ENCODE measurements around the gene CLEC4M.

The CLEC4M gene

DNA sequence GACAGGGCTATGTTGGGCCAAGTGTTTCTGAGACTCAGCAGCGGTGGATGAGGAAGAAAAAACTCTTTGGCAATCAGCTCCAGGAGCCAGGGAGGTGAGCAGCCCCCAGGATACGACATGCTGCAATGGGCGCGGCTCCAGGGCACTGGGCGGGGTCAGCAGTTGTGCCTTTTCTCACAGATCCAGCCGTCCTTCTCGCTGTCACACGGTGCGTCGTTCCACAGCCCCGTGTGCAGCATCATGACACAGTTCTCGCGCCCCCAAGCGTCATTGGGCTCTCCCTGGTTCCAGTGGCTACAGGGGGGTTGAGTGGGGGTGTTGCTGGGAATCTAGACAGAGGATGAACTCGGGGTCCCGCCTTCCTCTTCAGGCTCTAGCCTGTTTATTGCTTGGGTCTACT lies 33.8 kb upstream of the CLEC4M start:
- DNase-seq (ENCODE audit: low read depth), result no peak
- TF ChIP-seq CTCF (IDR thresholded peaks at IDR 0.05; ENCODE audit: low read length, missing control alignments), result no peak
- H3K4me3 ChIP-seq (replicated peaks; ENCODE audit: low read depth, low read length), result no peak overlapping the region

DNA sequence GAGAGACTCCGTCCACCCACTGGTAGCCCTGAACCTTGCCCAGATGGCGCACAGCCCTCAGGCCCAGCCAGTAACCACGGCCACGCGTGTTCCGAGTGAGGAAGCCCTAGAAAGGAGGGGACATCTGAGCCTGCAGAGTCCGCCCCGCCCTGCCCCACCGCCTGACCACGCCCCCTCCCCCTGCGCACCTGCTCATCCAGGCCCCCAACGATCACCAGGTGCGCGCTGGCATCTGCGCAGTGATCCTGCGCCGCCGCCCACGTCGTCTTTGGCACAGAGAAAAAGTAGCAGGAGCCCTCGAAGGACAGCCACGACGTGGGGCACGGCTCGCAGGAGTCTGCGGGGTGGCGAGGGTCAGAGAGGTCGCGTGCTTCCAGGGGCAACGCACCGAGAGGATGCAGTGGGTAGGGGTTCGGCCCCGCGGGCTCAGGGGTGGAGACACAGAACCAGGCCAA lies 33.2 kb upstream of the CLEC4M start:
- DNase-seq (ENCODE audit: low read depth), result no peak
- no peak overlapping the region for H3K4me3 ChIP-seq (replicated peaks; ENCODE audit: low read depth, low read length)
- no peak for TF ChIP-seq CTCF (IDR thresholded peaks at IDR 0.05; ENCODE audit: low read length, missing control alignments)

- DNase-seq (ENCODE audit: low read depth), result no peak
- TF ChIP-seq CTCF (IDR thresholded peaks at IDR 0.05; ENCODE audit: low read length, missing control alignments), result no peak
- H3K4me3 ChIP-seq (replicated peaks; ENCODE audit: low read depth, low read length), result no peak overlapping the region
Measured at GRCh38 chr19:7730286-7731217, 32.5 kb upstream of the CLEC4M start.

DNA sequence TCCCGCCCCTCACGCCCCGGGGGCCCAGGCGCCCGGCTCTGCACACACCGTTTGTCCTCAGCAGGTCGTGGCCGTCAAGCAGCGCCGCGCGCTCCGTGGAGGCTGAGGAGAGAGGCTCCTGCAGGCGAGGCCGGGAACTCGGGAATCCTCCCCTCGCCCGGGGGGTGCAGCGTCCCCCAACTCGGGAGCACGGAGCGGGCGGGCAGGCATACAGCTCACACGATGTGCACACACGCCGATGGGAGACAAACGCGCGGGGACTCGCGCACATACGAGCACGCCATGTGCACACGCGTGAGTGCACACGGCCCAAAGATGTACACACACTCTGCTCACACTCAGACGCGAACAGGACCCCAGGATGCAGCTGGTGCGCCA lies 31.8 kb upstream of the CLEC4M start:
- H3K4me3 ChIP-seq (replicated peaks; ENCODE audit: low read depth, low read length), result no peak overlapping the region
- no peak for TF ChIP-seq CTCF (IDR thresholded peaks at IDR 0.05; ENCODE audit: low read length, missing control alignments)
- DNase-seq (ENCODE audit: low read depth), result no peak

GRCh38 chr19:7731615-7732014 lies 31.4 kb upstream of the CLEC4M start:
- no peak for DNase-seq (ENCODE audit: low read depth)
- no peak for TF ChIP-seq CTCF (IDR thresholded peaks at IDR 0.05; ENCODE audit: low read length, missing control alignments)

DNA sequence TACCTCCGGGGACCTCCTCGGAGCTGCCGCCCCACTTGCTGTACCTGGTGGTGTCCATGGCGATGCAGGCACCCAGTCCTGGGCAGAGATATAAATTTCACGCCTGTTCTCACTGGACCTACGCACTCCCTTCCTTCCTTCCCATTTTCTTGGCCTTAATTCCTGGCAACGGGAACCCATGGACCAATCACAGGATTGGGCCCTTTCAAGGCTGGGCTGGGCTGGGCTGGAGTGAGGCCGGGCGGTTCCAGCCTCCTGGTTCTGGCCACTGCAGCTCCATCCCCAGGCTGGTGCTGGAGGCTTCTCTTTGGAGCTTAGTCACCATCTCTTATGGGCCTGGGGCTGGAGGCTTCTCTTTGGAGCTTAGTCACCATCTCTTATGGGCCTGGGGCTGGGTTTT lies 31.0 kb upstream of the CLEC4M start, which contains the start of gene CLEC4G:
TSS of gene CLEC4G (minus strand) at position 66 of the 400 bp plus-strand sequence. CDS start at position 58, 8 bp downstream.
- no peak for DNase-seq (ENCODE audit: low read depth)
- H3K4me3 ChIP-seq (replicated peaks; ENCODE audit: low read depth, low read length), result no peak within 1 kb of the TSS
- TF ChIP-seq CTCF (IDR thresholded peaks at IDR 0.05; ENCODE audit: low read length, missing control alignments), result no peak

More at GRCh38 chr19:7731615-7732014, 31.4 kb upstream of the CLEC4M start:
- H3K4me3 ChIP-seq (replicated peaks; ENCODE audit: low read depth, low read length), result no peak overlapping the region

Measured in fibroblast of pulmonary artery (primary cell).